Right atrium auricular region (tissue), 2 donors: ENCODE results near the gene KCNQ1. TPM values are rescaled to one million over a fixed set of nuclear protein-coding genes. Genes with fewer than 3 reads are reported as not detected.

Experiments used
- DNase-seq: peaks from one replicate; pipeline ENCODE4 v3.0.0-alpha.2; 2019; ENCODE audit warnings: low spot score
- H3K27ac ChIP-seq, 2 donors: fragments of 200-600 bp; sonication (generic); 1 replicate in 1 of 2; 2 replicates in 1 of 2; pipeline ENCODE4 v1.5.1; 2016 to 2019
- H3K27me3 ChIP-seq, 2 donors: fragments of 200-600 bp; sonication (generic); one replicate each; pipeline versions ENCODE4 v1.5.1 to v1.6.0; 2017 to 2019
- H3K36me3 ChIP-seq: fragments of 200-600 bp; sonication (generic); one replicate; pipeline ENCODE4 v1.5.1; 2016
- H3K4me1 ChIP-seq, 2 donors: fragments of 200-600 bp; sonication (generic); one replicate each; pipeline versions ENCODE4 v1.5.1 to v1.6.0; 2017 to 2019
- H3K4me3 ChIP-seq, 2 donors: fragments of 200-600 bp; sonication (generic); 1 replicate in 1 of 2; 2 replicates in 1 of 2; pipeline ENCODE4 v1.5.1; 2017 to 2019; ENCODE audit warnings: mild to moderate bottlenecking in 1 of 2, moderate library complexity in 1 of 2
- H3K9me3 ChIP-seq, 2 donors: fragments of 200-600 bp; sonication (generic); one replicate each; pipeline ENCODE4 v1.5.1; 2019
- CTCF ChIP-seq, 2 donors: fragments of 200-600 bp; sonication (generic); IDR thresholded peaks; one replicate each; pipeline ENCODE4 v1.5.1; 2019; ENCODE audit warnings: antibody characterized with exemption in 2 of 2
- total RNA-seq, 2 donors: library from RNA; depleted of rRNA; stranded (reverse); fragments of >200 nt; gene quantifications; one replicate each; pipeline ENCODE4 v1.1.0, GENCODE V29; 2016

The KCNQ1 gene
- total RNA-seq, 2 donors from 2014 or later, result 12.7 to 25.1 TPM

DNA sequence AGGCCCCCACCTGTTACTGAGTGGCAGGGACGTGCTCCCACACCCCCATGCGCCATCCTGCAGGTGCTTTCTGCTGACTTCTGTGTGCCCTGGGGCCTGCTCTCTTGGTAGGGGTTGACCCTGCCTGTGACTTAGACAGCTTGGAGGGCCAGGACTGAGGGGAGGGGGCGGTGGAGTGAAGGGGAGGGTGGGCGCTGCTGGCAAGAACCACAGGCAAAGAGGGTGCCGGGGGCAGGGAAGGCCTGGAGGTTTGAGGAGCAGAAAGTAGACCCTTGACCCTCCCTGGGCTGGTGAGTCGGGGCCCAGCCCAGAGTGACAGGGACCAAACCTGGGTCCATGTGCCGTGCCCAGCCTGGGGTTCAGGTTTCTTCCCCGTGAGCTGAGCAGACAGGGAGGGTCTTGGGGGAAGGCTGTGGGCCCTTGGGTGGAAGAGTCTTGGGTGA, 17.8 kb downstream of the KCNQ1 start:
- peaks cover 0 to 87% of the 10 kb centered on the region in 2 donors for H3K4me1 ChIP-seq
- no peaks in the 10 kb centered on the region for H3K27me3 ChIP-seq
- peak; percentile 43 for DNase-seq
- no peaks in the 10 kb centered on the region for H3K36me3 ChIP-seq
- H3K4me3 ChIP-seq, result no peak overlapping the region
- no peaks in the 10 kb centered on the region for H3K9me3 ChIP-seq
- TF ChIP-seq CTCF (IDR thresholded peaks at IDR 0.05), result no peak
- H3K27ac ChIP-seq, result peak overlapping the region; percentile 85 to 96

DNA sequence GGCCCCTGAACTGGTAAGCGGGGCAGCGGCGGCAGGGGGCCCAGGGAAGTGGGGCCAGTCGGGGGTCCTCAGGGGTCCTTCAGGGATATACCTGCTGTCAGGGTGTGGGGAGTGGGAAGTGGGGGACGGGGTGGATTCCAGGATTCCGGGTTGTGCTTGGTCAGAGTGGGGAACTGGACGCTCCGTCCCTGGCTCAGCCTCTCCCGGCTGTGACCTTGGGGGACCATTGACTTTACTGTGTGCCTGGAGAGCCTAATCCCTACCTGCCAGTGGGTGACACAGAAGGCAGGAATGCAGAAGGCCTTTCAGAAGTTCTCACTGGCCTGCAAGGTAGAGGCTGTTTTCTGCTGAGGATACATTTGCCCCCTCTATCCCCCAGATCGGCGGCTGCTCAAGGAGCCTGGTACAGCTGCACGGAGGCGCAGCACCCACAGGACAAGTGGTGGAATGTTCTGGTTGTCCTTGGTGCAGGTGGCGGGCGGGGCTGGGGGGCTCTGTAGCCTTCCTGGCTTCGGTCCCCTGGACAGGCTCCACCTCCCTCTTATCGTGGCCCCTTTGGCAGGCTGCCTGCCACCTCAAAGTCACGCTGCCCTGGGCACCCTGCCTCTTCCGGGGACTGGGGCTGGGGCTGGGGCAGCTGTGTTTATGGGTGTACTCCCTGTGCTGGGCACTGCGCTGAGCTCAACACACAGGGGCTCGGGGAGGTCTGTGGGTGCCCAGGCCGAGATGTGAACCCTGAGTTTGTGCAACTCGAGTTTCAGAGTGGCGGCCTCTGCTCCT, 18.4 kb downstream of the KCNQ1 start:
- Histone ChIP-seq H3K27me3 (no peaks in the 10 kb centered on the region), H3K4me3 (no peak overlapping the region), H3K9me3 (no peaks in the 10 kb centered on the region), H3K27ac (peak overlapping the region; percentile 85 to 96), H3K36me3 (no peaks in the 10 kb centered on the region), H3K4me1 (peaks cover 0 to 87% of the 10 kb centered on the region in 2 donors)
- DNase-seq, result peak; percentile 67
- TF ChIP-seq CTCF (IDR thresholded peaks at IDR 0.05), result no peak

DNA sequence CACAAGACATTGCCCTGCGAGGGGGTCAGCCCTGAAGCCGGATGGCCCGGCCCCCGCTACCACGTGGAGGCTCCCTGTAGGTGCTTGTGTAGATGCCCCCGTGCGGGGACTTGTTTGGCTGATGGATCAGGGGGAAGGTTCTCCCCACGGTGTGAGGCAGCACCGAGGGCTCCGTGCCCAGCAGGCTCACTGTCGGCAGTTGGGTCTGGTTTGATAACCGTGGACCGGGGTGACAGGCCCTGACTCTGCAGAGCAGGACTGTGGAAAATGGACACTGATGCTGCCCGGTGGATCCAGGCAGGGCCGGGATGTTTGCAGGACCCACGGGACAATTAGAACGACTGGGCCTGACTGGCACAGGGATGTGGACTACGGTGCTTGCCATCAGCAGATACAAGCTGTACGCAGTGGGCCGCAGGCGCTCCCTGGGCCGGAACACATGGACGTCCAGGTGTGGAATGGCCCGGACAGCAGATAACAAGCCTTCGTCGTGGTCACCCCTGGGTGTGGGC, 19.0 kb downstream of the KCNQ1 start:
- TF ChIP-seq CTCF (IDR thresholded peaks at IDR 0.05), result no peak
- Histone ChIP-seq H3K9me3 (no peaks in the 10 kb centered on the region), H3K27me3 (no peaks in the 10 kb centered on the region), H3K36me3 (no peaks in the 10 kb centered on the region), H3K4me3 (no peak overlapping the region), H3K27ac (peak overlapping the region; percentile 85 to 96), H3K4me1 (peaks cover 0 to 83% of the 10 kb centered on the region in 2 donors)
- peak; percentile 62 for DNase-seq

DNA sequence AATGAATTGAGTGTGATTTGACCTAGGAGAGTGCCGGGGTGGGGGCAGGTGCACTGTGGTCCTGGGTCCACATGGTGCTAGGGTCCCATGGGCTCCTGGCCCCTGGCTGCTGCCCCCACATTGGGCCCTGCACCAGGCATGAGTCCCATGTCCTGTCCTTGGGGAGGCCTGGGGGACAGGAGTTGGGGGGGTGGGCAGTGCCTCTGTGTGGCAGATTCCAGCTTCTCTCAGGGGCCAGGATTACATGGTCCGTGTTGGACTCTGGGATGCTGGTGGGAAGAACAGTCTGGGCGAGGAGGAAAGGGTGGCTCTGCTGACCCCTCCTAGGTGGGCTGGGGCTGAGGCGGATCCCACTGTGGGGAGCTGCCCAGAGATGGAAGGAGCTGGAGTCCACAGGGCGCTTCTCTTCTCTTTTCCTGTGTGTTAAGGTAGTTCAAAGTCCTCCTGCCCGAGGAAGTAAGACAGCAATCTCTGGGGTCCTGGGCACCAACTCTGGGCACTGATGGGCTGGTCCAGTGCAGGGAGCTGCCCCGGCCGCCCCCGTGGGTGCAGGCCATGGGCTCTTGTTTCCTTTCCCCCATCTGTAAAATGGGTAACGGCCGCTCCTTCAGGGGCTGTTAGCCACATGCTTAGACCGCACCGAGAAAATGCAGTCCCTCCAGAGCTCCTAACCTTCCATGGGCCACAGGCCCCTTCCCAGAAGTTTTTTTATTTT, 19.8 kb downstream of the KCNQ1 start:
- no peaks in the 10 kb centered on the region for H3K27me3 ChIP-seq
- H3K4me3 ChIP-seq, result no peak overlapping the region
- H3K9me3 ChIP-seq, result no peaks in the 10 kb centered on the region
- H3K4me1 ChIP-seq, result peaks cover 0 to 75% of the 10 kb centered on the region in 2 donors
- H3K27ac ChIP-seq, result peak overlapping the region; percentile 85 to 96
- TF ChIP-seq CTCF (IDR thresholded peaks at IDR 0.05), result no peak
- DNase-seq, result peak; percentile 42
- no peaks in the 10 kb centered on the region for H3K36me3 ChIP-seq

- no peaks in the 10 kb centered on the region for H3K36me3 ChIP-seq
- no peaks in the 10 kb centered on the region for H3K27me3 ChIP-seq
- no peak for TF ChIP-seq CTCF (IDR thresholded peaks at IDR 0.05)
- peak overlapping the region; percentile 85 to 96 for H3K27ac ChIP-seq
- no peaks in the 10 kb centered on the region for H3K9me3 ChIP-seq
- DNase-seq, result no peak
- H3K4me1 ChIP-seq, result peaks cover 0 to 66% of the 10 kb centered on the region in 2 donors
- H3K4me3 ChIP-seq, result no peak overlapping the region
Measured at GRCh38 chr11:2465202-2466068, 20.6 kb downstream of the KCNQ1 start.
